ENCODE results near the gene FYN. TPM values are rescaled to one million over a fixed set of nuclear protein-coding genes. Genes with fewer than 3 reads are reported as not detected.

FYN gene
- total and polyA plus RNA-seq, 2 of the 4 experiments (the other 2 are of a cell fraction) = 30.8 to 36.4 TPM

- ATAC-seq (ENCODE audit: low read depth) (no peak), DNase-seq (peak; percentile 65)
- Histone ChIP-seq H3K79me1 (ENCODE audit: low read depth in 1 of 2, low read length in 2 of 2) (peaks cover 14 to 15% of the 10 kb centered on the region in 2 experiments; a peak in 3 of 4 replicates), H2AK5ac (ENCODE audit: low read depth, low read length) (no peak overlapping the region; the same call in 1 of the 2 replicates), H3K27me3 (ENCODE audit: control insufficient read depth, insufficient read depth, low read length) (no peaks in the 10 kb centered on the region), H3K23ac (ENCODE audit: low read depth, low read length) (peak overlapping the region; percentile 45; the same call in 1 of the 2 replicates), H4K20me1 (ENCODE audit: insufficient read depth, low read length) (no peaks in the 10 kb centered on the region), H2BK120ac (ENCODE audit: low read depth, low read length) (peak overlapping the region; percentile 45; the same call in 1 of the 2 replicates), H4K5ac (ENCODE audit: low read depth, low read length) (no peak overlapping the region), H4K91ac (ENCODE audit: insufficient read depth, low read depth, low read length) (no peak overlapping the region), H3K27ac (ENCODE audit: insufficient read depth, low read length) (no peak overlapping the region), H3K4me1 (ENCODE audit: control insufficient read depth, insufficient read depth, low read length) (no peaks in the 10 kb centered on the region; the same call in 1 of the 2 replicates), H3K36me3 (ENCODE audit: control insufficient read depth, insufficient read depth, low read length) (no peaks in the 10 kb centered on the region), H3K4me2 (ENCODE audit: low read depth, low read length) (peak overlapping the region; percentile 10; the same call in 1 of the 2 replicates), H2BK15ac (ENCODE audit: low read depth, low read length) (0 out of 3 replicates have a peak overlapping the region, but pooled peaks have one; percentile 27), H2AK9ac (replicated peaks; ENCODE audit: low read depth, low read length, poor library complexity) (no peak overlapping the region), H3K9ac (ENCODE audit: low read depth, low read length) (no peak overlapping the region), H3K9me1 (ENCODE audit: insufficient read depth, low read length) (peaks cover 3% of the 10 kb centered on the region), H3K4me3 (ENCODE audit: insufficient read depth, low read depth, low read length) (no peak overlapping the region), H3K14ac (replicated peaks; ENCODE audit: low read depth, low read length) (peak overlapping the region; percentile 37; the same call in 1 of the 2 replicates), H3K9me3 (ENCODE audit: control insufficient read depth, insufficient read depth, low read length) (no peaks in the 10 kb centered on the region), H3K4ac (ENCODE audit: low read depth, low read length) (peak overlapping the region; percentile 58; the same call in 1 of the 2 replicates), H3K18ac (ENCODE audit: low read depth, low read length) (peak overlapping the region; percentile 39; the same call in 1 of the 2 replicates), H2AFZ (replicated peaks; ENCODE audit: low read length, poor library complexity) (no peak overlapping the region), H2BK5ac (ENCODE audit: low read depth, low read length, poor library complexity, severe bottlenecking) (no peak overlapping the region), H2BK20ac (ENCODE audit: low read depth, low read length) (peak overlapping the region; percentile 12; the same call in 1 of the 2 replicates), H3K56ac (ENCODE audit: extremely low read depth, insufficient read depth, low read length) (no peak overlapping the region), H4K8ac (ENCODE audit: low read depth in 2 of 2, low read length in 2 of 2) (peak overlapping the region in 1 of 2 experiments; percentile 22; a peak in 1 of 4 replicates)
- BruUV-seq (replicated peaks) = no TSS peak
- CTCF ChIA-PET = no interaction called here
- WGBS, 2 experiments (ENCODE audit: extremely low coverage in 2 of 2, insufficient read length in 1 of 2) = 80% methylated on average over 1 of the region's 6 CpGs; no CpG with 5 or more reads in 1 of the 2 experiments
- intact Hi-C loops (cut with micrococcal nuclease) = no loop called here
- in situ Hi-C loops (cut with MboI; ENCODE audit: low sequenced_read_pairs) = no loop called here
- TF ChIP-seq NFE2L2 (IDR thresholded peaks at IDR 0.05; ENCODE audit: low read depth, low read length) (no peak), CEBPB (IDR thresholded peaks at IDR 0.05; ENCODE audit: low read depth, low read length) (peak; percentile 31; the same call in 1 of the 2 replicates), MAFK (IDR thresholded peaks at IDR 0.05; ENCODE audit: low read depth, low read length) (peak; percentile 95)
- dilution Hi-C loops (cut with HindIII; ENCODE audit: low sequenced_read_pairs, unreplicated experiment) = no loop called here
- POLR2A ChIA-PET (ENCODE audit: unreplicated experiment) = no interaction called here
Observed at GRCh38 chr6:111750753-111751673, 122.2 kb downstream of the FYN start.

Data from IMR-90 (cell line).